ENCODE data around the gene ZNF385B.

Gene ZNF385B

DNA sequence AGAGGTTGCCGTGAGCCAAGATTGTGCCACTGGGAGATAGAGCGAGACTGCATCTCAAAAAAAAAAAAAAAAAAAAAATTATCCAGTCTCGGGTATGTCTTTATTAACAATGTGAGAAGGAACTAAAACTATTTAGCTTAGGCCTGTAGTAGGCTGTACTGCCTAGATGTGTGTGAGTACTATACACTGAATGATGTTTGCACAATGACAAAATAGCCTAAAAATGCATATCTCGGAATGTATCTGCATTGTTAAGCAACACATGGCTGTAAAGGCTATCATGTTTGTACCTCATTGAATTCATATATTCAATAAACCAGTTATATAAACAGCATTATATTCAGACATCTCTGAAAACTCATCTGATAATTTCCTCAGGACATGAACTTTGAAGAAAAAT is 405.6 kb downstream of the ZNF385B start:
- no peak for TF ChIP-seq CTCF (IDR thresholded peaks at IDR 0.05; ENCODE audit: low read depth, low read length)
- DNase-seq (ENCODE audit: extremely low read depth, low read depth) = no peak

DNA sequence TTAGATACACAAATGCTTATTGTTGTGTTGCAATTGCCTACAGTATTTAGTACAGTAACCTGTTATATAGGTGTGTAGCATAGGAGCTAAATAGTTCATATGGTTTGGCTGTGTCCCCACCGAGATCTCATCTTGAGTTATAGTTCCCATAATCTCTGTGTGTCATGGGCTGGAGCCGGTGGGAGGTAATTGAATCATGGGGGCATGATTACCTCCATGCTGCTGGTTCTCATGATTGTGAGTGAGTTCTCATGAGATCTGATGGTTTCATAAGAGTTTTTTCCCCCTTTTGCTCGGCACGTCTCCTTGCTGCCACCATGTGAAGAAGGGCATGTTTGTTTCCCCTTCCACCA is 406.3 kb downstream of the ZNF385B start:
- no peak for TF ChIP-seq CTCF (IDR thresholded peaks at IDR 0.05; ENCODE audit: low read depth, low read length)
- no peak for DNase-seq (ENCODE audit: extremely low read depth, low read depth)

DNA sequence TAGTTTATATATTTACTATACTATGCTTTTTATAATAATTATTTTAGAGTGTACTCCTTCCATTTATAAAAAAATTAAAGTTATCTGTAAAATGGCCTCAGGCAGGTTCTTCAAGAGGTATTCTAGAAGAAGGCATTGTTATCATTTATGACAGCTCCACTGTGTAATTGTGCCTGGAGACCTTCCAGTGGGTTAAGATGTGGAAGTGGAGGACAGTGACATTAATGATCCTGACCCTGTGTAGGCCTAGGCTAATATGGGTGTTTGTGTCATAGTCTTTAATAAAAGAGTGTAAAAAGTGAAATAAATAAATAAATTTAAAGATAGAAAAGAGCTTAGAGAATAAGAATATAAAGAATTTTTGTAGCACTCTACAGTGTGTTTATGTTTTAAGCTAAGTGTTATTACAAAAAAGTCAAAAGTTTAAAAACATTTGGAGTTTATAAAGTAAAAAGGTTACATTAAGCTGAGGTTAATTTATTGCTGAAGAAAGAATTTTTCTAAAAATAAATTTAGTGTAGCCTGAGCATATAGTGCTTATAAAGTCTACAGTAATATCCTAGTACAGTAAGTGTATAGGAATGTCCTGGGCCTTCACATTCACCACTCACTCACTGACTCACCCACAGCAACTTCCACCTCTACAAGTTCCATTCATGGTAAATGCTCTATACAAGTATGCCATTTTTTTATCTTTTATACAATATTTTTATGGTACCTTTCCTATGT is 406.8 kb downstream of the ZNF385B start:
- no peak for TF ChIP-seq CTCF (IDR thresholded peaks at IDR 0.05; ENCODE audit: low read depth, low read length)
- no peak for DNase-seq (ENCODE audit: extremely low read depth, low read depth)

- TF ChIP-seq CTCF (IDR thresholded peaks at IDR 0.05; ENCODE audit: low read depth, low read length) = no peak
These were observed 412.4 kb downstream of the ZNF385B start for GRCh38 chr2:179449010-179449409.

DNA sequence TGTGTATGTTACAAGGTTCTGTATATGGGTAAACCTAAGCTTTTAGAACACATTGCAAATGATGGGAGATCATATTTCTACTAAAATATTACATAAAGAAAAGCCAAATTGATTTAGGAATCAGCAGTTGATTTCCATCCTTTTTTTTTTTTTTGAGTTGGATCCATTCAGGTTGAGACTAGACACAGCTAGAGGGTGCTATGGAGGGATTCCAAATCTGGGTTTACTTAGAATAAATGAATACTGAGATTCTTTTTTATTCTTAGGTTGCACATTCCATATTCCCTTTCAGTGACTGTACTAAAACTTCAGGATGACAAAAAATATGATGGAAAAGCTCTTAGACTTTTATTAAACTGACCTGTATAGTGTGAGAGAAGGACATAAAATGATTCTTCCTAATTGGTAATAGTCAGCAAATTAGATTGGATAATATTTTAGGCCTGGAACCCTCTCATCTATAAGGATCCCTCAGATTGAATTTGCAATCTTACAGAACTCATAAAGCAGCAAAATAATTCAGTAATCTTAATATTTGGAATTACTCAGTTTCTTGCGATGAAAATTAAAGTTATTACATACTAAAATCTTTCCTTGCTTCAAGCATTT is 413.5 kb downstream of the ZNF385B start:
- no peak; the same call in none of the 2 replicates for TF ChIP-seq CTCF (IDR thresholded peaks at IDR 0.05; ENCODE audit: low read depth, low read length)
- no peak for DNase-seq (ENCODE audit: extremely low read depth, low read depth)

More at GRCh38 chr2:179449010-179449409, 412.4 kb downstream of the ZNF385B start:
- no peak for DNase-seq (ENCODE audit: extremely low read depth, low read depth)

GRCh38 chr2:179447421-179447820 is 414.0 kb downstream of the ZNF385B start:
- DNase-seq (ENCODE audit: extremely low read depth, low read depth) = no peak
- no peak for TF ChIP-seq CTCF (IDR thresholded peaks at IDR 0.05; ENCODE audit: low read depth, low read length)

DNA sequence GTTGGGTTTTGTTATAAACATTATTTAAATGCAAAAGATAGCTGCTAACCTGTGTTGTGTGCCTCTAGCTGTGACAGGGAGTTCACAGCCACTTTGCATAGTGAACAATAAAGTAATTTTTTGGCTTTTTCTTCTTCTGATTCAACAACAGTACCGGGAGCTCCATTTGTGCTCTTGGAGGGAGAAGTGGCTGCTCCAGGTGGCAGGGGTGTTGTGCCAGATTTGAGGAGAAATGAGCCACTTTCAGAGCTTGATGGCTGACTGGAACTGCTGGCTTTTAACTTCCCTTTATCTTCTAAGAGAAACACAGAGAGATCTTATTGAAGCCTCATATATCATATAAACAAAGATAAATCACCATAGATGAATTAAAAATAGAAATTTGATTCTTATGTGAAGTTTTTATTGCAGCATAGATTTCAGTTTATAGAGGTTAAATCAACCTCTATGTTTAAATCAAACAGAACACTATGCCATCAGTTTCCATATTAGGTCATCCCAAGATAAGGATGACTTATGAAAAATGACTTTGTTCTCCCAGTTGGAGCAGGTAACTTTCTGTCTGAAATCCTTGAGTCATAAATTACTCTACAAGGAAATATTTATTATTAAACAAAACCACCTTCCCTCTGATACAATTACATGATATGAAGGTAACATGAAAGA is 414.8 kb downstream of the ZNF385B start:
- no peak for TF ChIP-seq CTCF (IDR thresholded peaks at IDR 0.05; ENCODE audit: low read depth, low read length)
- DNase-seq (ENCODE audit: extremely low read depth, low read depth) = no peak
